A673 (cell line): ENCODE measurements around the gene ANP32A. TPM values are rescaled to one million over a fixed set of nuclear protein-coding genes. Genes with fewer than 3 reads are reported as not detected.
A peak's percentile ranks its signal among the peaks of the same experiment; 100 is the strongest.

Source experiments
- BruUV-seq: library from RNA; stranded (reverse); fragments of 400-500 nt; replicated peaks from 2 replicates; lab custom pipeline; 2021; lab: Mats Ljungman, UMichigan
- CTCF ChIA-PET: fragments of 300-600 bp; sonication (Branson Sonifier 250); formaldehyde crosslinking; loops from one replicate; lab custom pipeline; 2022; ENCODE audit warnings: antibody characterized with exemption; lab: Charles Lee
- POLR2A ChIA-PET: fragments of 300-600 bp; sonication (Branson Sonifier 250); formaldehyde crosslinking; loops from one replicate; lab custom pipeline; 2022; ENCODE audit warnings: antibody characterized with exemption; ENCODE audit not compliant: low non-redundant PET; lab: Charles Lee
- DNase-seq: peaks from one replicate; pipeline ENCODE4 v3.0.0-alpha.2; 2015; ENCODE audit warnings: low spot score
- H3K27ac ChIP-seq: fragments of 200-600 bp; sonication (generic); 2 replicates; pipeline ENCODE4 v1.5.1; 2016; ENCODE audit warnings: mixed run types, low read depth, mild to moderate bottlenecking, mixed read lengths, antibody characterized with exemption, low read length; ENCODE audit not compliant: poor library complexity, severe bottlenecking
- H3K27me3 ChIP-seq: fragments of 200-600 bp; sonication (generic); replicated peaks from 2 replicates; pipeline ENCODE4 v1.6.1; 2017; ENCODE audit warnings: mixed run types, low read depth, mild to moderate bottlenecking, mixed read lengths, antibody characterized with exemption, low read length; ENCODE audit not compliant: insufficient read depth, poor library complexity
- H3K36me3 ChIP-seq: fragments of 200-600 bp; sonication (generic); 2 replicates; pipeline ENCODE4 v1.6.1; 2016; ENCODE audit warnings: mixed run types, mild to moderate bottlenecking, mixed read lengths, antibody characterized with exemption, low read length; ENCODE audit not compliant: insufficient read depth, poor library complexity, severe bottlenecking
- H3K4me1 ChIP-seq: fragments of 200-600 bp; sonication (generic); 2 replicates; pipeline ENCODE4 v1.6.1; 2017; ENCODE audit warnings: mixed run types, mild to moderate bottlenecking, mixed read lengths, antibody characterized with exemption, low read length; ENCODE audit not compliant: insufficient read depth, poor library complexity, severe bottlenecking
- H3K4me3 ChIP-seq: fragments of 200-600 bp; sonication (generic); 2 replicates; pipeline ENCODE4 v1.5.1; 2016; ENCODE audit warnings: low read depth, mixed run types, mild to moderate bottlenecking, mixed read lengths, low read length; ENCODE audit not compliant: poor library complexity, severe bottlenecking
- H3K9me3 ChIP-seq: fragments of 200-600 bp; sonication (generic); 2 replicates; pipeline ENCODE4 v1.6.1; 2016; ENCODE audit warnings: mixed run types, low read depth, mild to moderate bottlenecking, mixed read lengths, antibody characterized with exemption, low read length; ENCODE audit not compliant: poor library complexity, severe bottlenecking
- EZH2 ChIP-seq: fragments of 200-600 bp; sonication (generic); IDR thresholded peaks from 2 replicates; pipeline ENCODE4 v1.6.1; 2017; ENCODE audit warnings: borderline replicate concordance, low read depth, mild to moderate bottlenecking, mixed read lengths, antibody characterized with exemption, low read length; ENCODE audit not compliant: poor library complexity, severe bottlenecking
- intact Hi-C: fragments of 100-400 bp; cut with micrococcal nuclease; formaldehyde crosslinking; loops from one replicate; pipeline ENCODE4 v1.10.0; 2022; ENCODE audit not compliant: unreplicated experiment
- total RNA-seq: library from RNA; stranded (reverse); gene quantifications from 2 replicates; pipeline ENCODE4 v1.2.3, GENCODE V29; 2021
- TF ChIP-seq, protein P1 (sequence below): fragments of 300-800, 200-600 bp; sonication (generic); conservative IDR thresholded peaks from 2 replicates; pipeline ENCODE4 v1.5.1; 2017; ENCODE audit warnings: low read depth, mild to moderate bottlenecking, antibody characterized with exemption, low read length, moderate library complexity, mixed read lengths

Gene ANP32A
- total RNA-seq, 1 experiment from 2014 or later = 331 TPM

DNA sequence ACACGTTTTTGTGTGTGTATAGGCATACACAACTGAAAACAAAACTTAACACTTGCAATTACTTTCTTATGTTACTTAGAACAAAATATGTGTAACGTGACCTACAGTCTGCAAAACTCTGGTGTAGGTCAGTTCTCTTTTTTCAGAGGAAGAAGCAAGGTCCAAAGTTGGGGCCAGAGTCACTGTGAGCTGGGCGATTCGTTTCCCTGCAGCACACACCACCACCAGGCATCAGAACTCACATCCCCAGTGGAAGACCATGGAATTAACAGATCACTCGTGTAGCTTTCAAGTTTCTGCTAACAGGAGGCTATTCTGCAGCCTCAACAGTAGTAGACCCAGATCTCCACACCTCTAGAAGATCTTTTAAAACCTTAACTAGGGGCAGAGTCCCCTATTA, 25.8 kb downstream of the ANP32A start:
- CTCF ChIA-PET = no interaction called here
- peaks cover 53% of the 10 kb centered on the region for H3K4me1 ChIP-seq
- H3K4me3 ChIP-seq = no peak overlapping the region
- no peaks in the 10 kb centered on the region for H3K36me3 ChIP-seq
- H3K27ac ChIP-seq = no peak overlapping the region
- BruUV-seq = TSS peak; percentile 19
- POLR2A ChIA-PET = no interaction called here
- no peaks in the 10 kb centered on the region for H3K9me3 ChIP-seq
- TF ChIP-seq EZH2 = no peak
- intact Hi-C loops = no loop called here
- no peak for DNase-seq
- H3K27me3 ChIP-seq = no peaks in the 10 kb centered on the region

DNA sequence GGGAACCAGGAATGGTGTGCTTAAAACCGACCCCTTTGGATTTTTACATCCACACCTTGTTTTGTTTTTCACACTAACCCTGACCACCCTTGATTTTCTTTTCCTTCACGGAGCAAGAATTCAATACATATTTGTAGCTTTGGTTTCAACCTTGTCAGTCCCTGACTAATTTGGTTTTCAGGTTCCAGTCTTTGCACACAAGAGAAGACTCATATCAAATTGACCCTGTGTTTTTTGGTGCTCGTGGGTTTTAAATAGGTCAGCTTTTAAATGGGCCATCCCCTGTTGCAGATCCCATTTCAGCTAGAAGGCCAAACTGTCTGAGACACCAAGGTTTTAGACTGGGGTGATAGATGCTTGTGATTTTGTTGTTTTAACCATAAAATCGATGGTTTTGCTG, 26.4 kb downstream of the ANP32A start:
- CTCF ChIA-PET = no interaction called here
- POLR2A ChIA-PET = no interaction called here

DNA sequence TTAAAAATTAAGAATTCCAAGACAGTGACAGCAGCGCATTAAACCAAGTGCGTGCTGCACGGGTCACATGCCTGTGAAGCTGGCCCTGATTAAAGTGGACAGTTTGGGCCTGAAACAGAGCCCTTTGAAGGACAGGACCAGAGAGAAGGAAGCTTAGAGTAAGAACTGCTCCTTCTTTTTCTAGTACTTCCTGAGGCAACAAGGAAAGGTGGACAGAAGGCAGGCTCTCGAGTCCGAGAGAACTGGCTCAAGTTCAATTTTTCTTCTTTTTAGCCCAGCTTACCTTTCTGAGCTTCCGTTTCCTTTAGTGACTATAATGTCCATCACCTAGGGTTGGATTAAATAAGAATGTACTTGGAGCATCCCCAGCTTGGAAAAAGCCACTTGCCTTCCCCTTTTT, 26.9 kb downstream of the ANP32A start:
- TF ChIP-seq EZH2 = no peak
- TF ChIP-seq, protein P1, sequence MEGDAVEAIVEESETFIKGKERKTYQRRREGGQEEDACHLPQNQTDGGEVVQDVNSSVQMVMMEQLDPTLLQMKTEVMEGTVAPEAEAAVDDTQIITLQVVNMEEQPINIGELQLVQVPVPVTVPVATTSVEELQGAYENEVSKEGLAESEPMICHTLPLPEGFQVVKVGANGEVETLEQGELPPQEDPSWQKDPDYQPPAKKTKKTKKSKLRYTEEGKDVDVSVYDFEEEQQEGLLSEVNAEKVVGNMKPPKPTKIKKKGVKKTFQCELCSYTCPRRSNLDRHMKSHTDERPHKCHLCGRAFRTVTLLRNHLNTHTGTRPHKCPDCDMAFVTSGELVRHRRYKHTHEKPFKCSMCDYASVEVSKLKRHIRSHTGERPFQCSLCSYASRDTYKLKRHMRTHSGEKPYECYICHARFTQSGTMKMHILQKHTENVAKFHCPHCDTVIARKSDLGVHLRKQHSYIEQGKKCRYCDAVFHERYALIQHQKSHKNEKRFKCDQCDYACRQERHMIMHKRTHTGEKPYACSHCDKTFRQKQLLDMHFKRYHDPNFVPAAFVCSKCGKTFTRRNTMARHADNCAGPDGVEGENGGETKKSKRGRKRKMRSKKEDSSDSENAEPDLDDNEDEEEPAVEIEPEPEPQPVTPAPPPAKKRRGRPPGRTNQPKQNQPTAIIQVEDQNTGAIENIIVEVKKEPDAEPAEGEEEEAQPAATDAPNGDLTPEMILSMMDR = no peak
- no peaks in the 10 kb centered on the region for H3K27me3 ChIP-seq
- DNase-seq = no peak
- ChIA-PET POLR2A (interaction anchor here (0.6 kb wide), 1 partner anchor 27 kb away, joined by 3 read pairs; no protein-coding TSS in a partner anchor), CTCF (no interaction called here)
- BruUV-seq = no TSS peak
- no peak overlapping the region for H3K27ac ChIP-seq
- no peaks in the 10 kb centered on the region for H3K9me3 ChIP-seq
- H3K4me1 ChIP-seq = peaks cover 58% of the 10 kb centered on the region
- H3K36me3 ChIP-seq = no peaks in the 10 kb centered on the region
- no peak overlapping the region for H3K4me3 ChIP-seq
- intact Hi-C loops = no loop called here

More for the DNA sequence above, 26.4 kb downstream of the ANP32A start:
- no peak overlapping the region for H3K4me3 ChIP-seq
- H3K4me1 ChIP-seq = peaks cover 58% of the 10 kb centered on the region
- BruUV-seq = no TSS peak
- H3K36me3 ChIP-seq = no peaks in the 10 kb centered on the region
- no peak for DNase-seq
- no peaks in the 10 kb centered on the region for H3K27me3 ChIP-seq
- TF ChIP-seq EZH2 = no peak
- H3K27ac ChIP-seq = no peak overlapping the region
- intact Hi-C loops = no loop called here
- no peaks in the 10 kb centered on the region for H3K9me3 ChIP-seq

DNA sequence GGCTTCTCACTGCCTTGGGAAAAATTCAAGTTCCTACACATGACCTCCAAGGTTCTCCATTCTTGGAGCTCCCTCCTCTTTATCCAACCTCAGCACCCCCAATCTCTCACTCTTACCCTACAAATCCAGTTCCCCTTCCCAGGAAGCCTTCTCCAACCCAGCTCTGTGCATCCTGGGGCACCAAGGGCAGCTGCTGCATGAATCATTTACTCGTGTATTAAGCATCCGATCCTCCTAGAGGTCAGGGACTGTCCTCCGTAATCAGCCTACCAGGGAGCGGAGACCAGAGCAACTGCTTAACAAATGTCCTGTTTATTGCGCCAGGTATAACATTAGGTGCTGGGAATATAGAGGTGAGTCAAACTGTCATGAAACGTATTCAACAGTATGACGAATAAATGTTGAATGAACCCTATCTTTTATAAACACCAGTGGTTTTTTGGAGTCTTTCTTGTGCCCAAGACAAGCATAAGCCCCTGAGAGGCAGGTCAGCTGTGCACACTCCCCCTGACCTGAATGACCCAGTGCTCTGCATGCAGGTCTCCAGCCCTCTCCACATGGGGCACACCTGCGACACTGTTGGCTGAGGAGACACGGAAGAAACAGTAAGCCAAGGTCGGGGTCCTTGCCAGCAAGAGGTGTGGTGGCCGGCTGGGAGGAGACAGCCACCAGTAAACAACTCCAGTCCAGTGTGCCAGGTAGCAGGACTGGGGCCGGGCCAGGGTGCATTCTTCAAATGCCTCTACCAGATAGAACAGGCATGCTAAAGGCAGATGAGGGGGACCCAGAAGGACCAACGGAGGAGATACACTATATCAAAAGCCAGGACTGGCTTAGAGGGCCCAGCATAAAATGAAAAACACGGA, 27.6 kb downstream of the ANP32A start:
- H3K4me1 ChIP-seq = peaks cover 55% of the 10 kb centered on the region
- no peak overlapping the region for H3K4me3 ChIP-seq
- TF ChIP-seq EZH2 = no peak
- TF ChIP-seq, protein P1 = no peak
- no peaks in the 10 kb centered on the region for H3K9me3 ChIP-seq
- H3K27me3 ChIP-seq = no peaks in the 10 kb centered on the region
- CTCF ChIA-PET = no interaction called here
- no TSS peak for BruUV-seq
- intact Hi-C loops = no loop called here
- peak overlapping the region; percentile 23 for H3K27ac ChIP-seq
- POLR2A ChIA-PET = interaction anchor here (0.6 kb wide), 1 partner anchor 27 kb away, joined by 3 read pairs; no protein-coding TSS in a partner anchor
- H3K36me3 ChIP-seq = no peaks in the 10 kb centered on the region
- DNase-seq = no peak
